K562 (cell line): Measurements from ENCODE around the gene G6PC3. TPM values are rescaled to one million over a fixed set of nuclear protein-coding genes. Genes with fewer than 3 reads are reported as not detected.

Source experiments
- CC2D1A ChIP-seq: fragments of 450-650 bp; IDR thresholded peaks from 2 replicates; pipeline ENCODE4 v1.6.1; 2017; ENCODE audit warnings: mild to moderate bottlenecking
- DPF2 ChIP-seq: fragments of 450-650 bp; IDR thresholded peaks from 2 replicates; pipeline ENCODE4 v1.6.1; 2016
- SIRT6 ChIP-seq: IDR thresholded peaks from one replicate; pipeline ENCODE4 v1.6.1; 2012; ENCODE audit warnings: low read depth, mild to moderate bottlenecking, control low read depth, inconsistent platforms, low read length, moderate library complexity
- TEAD4 ChIP-seq, 2 experiments: sonication (generic) in 1 of 2; formaldehyde crosslinking in 1 of 2; IDR thresholded peaks; 2 replicates each; pipeline versions ENCODE4 v1.6.1 to v1.8.0; 2012 to 2022; ENCODE audit warnings: borderline replicate concordance in 1 of 2, inconsistent platforms in 1 of 2, low read length in 1 of 2, mild to moderate bottlenecking in 1 of 2, missing genetic modification reagents in 1 of 2
- ZBTB7A ChIP-seq: IDR thresholded peaks from 2 replicates; pipeline ENCODE4 v1.6.1; 2011; ENCODE audit warnings: low read depth, mild to moderate bottlenecking, low read length, moderate library complexity, borderline replicate concordance; ENCODE audit not compliant: control insufficient read depth
- ZNF134 ChIP-seq: fragments of 250-450 bp; sonication (Bioruptor Pico); conservative IDR thresholded peaks from 2 replicates; pipeline ENCODE4 v1.4.0; 2020
- ZNF316 ChIP-seq: fragments of 450-650 bp; IDR thresholded peaks from 2 replicates; pipeline ENCODE4 v1.6.1; 2016
- polyA plus RNA-seq, 8 experiments: library from polyadenylated mRNA; depleted of rRNA in 4 of 8; stranded (reverse) in 5 of 8; unstranded in 3 of 8; fragments of >200 nt; fragmentation: Nextera tagmentation in 2 of 8; fragmentation: Illumina TruSeq in 1 of 8; extraction: Ambion mirVana in 2 of 8; extraction: Trizol in 1 of 8; gene quantifications; 2 replicates each; pipeline versions ENCODE4 v1.2.1 to v1.2.3, GENCODE V29; 2011 to 2014; ENCODE audit warnings: inconsistent platforms in 1 of 8, missing spikeins in 1 of 8
- total RNA-seq, 7 experiments: library from RNA; depleted of rRNA in 6 of 7; stranded (reverse); fragments of >200 nt in 6 of 7; fragmentation: Illumina TruSeq in 2 of 7; extraction: Trizol in 2 of 7; gene quantifications; 2 replicates each; pipeline versions ENCODE4 v1.2.1 to v1.2.3, GENCODE V29; 2011 to 2021; ENCODE audit warnings: low replicate concordance in 1 of 7
- TF ChIP-seq, protein P1 (sequence below): fragments of 250-450 bp; sonication (Bioruptor Pico); IDR thresholded peaks from 2 replicates; pipeline ENCODE4 v1.8.0; 2022; ENCODE audit warnings: moderate library complexity, mild to moderate bottlenecking, inconsistent platforms
- TF ChIP-seq, protein P2 (sequence below): fragments of 450-650 bp; IDR thresholded peaks from 2 replicates; pipeline ENCODE4 v1.6.1; 2017; ENCODE audit warnings: antibody characterized with exemption
- TF ChIP-seq, protein P3 (sequence below): fragments of 450-650 bp; IDR thresholded peaks from 2 replicates; pipeline ENCODE4 v1.6.1; 2018; ENCODE audit warnings: mild to moderate bottlenecking, low read depth; ENCODE audit not compliant: partially characterized antibody
- TF ChIP-seq, protein P4 (sequence below): sonication (generic); formaldehyde crosslinking; IDR thresholded peaks from 2 replicates; pipeline ENCODE4 v1.8.0; 2023; ENCODE audit warnings: missing genetic modification reagents, mild to moderate bottlenecking, borderline replicate concordance
- TF ChIP-seq, protein P5 (sequence below): fragments of 450-650 bp; formaldehyde crosslinking; IDR thresholded peaks from 2 replicates; pipeline ENCODE4 v1.4.0; 2022; ENCODE audit warnings: mild to moderate bottlenecking, moderate library complexity

The G6PC3 gene
- total and polyA plus RNA-seq, 9 of the 15 experiments (the other 6 are each of a cell fraction or from before 2014, with no cell fraction given): 10.4 to 57.8 (median 31.1) TPM

DNA sequence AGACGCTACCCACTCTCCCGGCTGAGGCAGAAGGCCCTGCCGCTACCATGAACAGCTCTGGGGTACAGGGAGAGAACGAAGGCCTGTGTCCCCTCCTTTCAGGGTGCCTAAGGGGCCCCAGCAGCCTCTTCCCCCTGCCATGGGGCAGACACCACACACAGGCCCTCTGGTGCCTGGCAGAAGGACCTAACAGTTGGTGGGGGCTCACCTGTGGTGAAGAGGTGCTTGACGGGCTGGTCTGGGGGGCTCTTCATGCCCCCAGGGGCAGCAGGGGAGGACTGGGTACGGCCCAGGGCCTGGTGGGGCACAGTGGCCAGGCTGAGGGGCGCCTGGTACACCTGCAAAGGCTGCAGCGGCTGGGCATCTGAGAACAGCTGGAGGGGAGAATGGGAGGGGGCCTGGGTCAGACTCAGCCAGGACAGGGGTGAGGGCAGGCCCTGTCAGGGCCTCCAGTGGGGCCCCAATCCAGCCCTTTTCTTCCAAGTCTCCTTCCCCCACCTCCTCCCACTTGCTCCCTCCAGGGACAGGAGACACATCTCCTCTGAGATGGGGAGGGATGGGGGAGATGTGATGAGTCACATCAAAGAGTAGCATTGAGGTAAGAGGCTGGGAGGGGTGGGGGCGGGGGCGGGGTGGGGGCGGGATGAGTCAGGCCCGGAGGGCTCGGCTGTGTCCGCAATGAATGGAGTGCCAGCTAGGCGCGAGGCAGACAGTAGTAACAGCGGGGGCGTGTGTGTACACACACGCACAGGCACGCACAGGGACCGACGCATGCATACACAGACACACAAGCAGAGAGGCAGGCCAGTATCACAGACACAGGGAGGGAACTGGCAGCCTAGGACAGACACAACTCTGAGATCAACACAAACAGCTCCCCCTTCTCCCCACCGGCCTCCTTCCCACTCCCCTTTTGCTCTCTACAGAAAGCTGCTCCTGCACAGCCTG lies 16.1 kb downstream of the G6PC3 start (continued):
- TF ChIP-seq, protein P1, sequence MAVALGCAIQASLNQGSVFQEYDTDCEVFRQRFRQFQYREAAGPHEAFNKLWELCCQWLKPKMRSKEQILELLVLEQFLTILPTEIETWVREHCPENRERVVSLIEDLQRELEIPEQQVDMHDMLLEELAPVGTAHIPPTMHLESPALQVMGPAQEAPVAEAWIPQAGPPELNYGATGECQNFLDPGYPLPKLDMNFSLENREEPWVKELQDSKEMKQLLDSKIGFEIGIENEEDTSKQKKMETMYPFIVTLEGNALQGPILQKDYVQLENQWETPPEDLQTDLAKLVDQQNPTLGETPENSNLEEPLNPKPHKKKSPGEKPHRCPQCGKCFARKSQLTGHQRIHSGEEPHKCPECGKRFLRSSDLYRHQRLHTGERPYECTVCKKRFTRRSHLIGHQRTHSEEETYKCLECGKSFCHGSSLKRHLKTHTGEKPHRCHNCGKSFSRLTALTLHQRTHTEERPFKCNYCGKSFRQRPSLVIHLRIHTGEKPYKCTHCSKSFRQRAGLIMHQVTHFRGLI (CRISPR knock-in tag): no peak
- TF ChIP-seq, protein P2, sequence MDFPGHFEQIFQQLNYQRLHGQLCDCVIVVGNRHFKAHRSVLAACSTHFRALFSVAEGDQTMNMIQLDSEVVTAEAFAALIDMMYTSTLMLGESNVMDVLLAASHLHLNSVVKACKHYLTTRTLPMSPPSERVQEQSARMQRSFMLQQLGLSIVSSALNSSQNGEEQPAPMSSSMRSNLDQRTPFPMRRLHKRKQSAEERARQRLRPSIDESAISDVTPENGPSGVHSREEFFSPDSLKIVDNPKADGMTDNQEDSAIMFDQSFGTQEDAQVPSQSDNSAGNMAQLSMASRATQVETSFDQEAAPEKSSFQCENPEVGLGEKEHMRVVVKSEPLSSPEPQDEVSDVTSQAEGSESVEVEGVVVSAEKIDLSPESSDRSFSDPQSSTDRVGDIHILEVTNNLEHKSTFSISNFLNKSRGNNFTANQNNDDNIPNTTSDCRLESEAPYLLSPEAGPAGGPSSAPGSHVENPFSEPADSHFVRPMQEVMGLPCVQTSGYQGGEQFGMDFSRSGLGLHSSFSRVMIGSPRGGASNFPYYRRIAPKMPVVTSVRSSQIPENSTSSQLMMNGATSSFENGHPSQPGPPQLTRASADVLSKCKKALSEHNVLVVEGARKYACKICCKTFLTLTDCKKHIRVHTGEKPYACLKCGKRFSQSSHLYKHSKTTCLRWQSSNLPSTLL: no peak
- TF ChIP-seq, protein P3, sequence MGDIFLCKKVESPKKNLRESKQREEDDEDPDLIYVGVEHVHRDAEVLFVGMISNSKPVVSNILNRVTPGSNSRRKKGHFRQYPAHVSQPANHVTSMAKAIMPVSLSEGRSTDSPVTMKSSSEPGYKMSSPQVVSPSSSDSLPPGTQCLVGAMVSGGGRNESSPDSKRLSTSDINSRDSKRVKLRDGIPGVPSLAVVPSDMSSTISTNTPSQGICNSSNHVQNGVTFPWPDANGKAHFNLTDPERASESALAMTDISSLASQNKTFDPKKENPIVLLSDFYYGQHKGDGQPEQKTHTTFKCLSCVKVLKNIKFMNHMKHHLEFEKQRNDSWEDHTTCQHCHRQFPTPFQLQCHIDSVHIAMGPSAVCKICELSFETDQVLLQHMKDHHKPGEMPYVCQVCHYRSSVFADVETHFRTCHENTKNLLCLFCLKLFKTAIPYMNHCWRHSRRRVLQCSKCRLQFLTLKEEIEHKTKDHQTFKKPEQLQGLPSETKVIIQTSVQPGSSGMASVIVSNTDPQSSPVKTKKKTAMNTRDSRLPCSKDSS: no peak
- TF ChIP-seq ZBTB7A: peak; percentile 58
- TF ChIP-seq, protein P4, sequence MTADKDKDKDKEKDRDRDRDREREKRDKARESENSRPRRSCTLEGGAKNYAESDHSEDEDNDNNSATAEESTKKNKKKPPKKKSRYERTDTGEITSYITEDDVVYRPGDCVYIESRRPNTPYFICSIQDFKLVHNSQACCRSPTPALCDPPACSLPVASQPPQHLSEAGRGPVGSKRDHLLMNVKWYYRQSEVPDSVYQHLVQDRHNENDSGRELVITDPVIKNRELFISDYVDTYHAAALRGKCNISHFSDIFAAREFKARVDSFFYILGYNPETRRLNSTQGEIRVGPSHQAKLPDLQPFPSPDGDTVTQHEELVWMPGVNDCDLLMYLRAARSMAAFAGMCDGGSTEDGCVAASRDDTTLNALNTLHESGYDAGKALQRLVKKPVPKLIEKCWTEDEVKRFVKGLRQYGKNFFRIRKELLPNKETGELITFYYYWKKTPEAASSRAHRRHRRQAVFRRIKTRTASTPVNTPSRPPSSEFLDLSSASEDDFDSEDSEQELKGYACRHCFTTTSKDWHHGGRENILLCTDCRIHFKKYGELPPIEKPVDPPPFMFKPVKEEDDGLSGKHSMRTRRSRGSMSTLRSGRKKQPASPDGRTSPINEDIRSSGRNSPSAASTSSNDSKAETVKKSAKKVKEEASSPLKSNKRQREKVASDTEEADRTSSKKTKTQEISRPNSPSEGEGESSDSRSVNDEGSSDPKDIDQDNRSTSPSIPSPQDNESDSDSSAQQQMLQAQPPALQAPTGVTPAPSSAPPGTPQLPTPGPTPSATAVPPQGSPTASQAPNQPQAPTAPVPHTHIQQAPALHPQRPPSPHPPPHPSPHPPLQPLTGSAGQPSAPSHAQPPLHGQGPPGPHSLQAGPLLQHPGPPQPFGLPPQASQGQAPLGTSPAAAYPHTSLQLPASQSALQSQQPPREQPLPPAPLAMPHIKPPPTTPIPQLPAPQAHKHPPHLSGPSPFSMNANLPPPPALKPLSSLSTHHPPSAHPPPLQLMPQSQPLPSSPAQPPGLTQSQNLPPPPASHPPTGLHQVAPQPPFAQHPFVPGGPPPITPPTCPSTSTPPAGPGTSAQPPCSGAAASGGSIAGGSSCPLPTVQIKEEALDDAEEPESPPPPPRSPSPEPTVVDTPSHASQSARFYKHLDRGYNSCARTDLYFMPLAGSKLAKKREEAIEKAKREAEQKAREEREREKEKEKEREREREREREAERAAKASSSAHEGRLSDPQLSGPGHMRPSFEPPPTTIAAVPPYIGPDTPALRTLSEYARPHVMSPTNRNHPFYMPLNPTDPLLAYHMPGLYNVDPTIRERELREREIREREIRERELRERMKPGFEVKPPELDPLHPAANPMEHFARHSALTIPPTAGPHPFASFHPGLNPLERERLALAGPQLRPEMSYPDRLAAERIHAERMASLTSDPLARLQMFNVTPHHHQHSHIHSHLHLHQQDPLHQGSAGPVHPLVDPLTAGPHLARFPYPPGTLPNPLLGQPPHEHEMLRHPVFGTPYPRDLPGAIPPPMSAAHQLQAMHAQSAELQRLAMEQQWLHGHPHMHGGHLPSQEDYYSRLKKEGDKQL (CRISPR knock-in tag): no peak
- TF ChIP-seq, protein P5, sequence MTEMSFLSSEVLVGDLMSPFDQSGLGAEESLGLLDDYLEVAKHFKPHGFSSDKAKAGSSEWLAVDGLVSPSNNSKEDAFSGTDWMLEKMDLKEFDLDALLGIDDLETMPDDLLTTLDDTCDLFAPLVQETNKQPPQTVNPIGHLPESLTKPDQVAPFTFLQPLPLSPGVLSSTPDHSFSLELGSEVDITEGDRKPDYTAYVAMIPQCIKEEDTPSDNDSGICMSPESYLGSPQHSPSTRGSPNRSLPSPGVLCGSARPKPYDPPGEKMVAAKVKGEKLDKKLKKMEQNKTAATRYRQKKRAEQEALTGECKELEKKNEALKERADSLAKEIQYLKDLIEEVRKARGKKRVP (CRISPR knock-in tag): no peak
- TF ChIP-seq ZNF316: 0 out of 2 replicates have a peak, but pooled peaks have one; percentile 10
- no peak for TF ChIP-seq SIRT6
- no peak for TF ChIP-seq ZNF134 (CRISPR knock-in tag)
- TF ChIP-seq DPF2: peak; percentile 81
- no peak for TF ChIP-seq CC2D1A
- TF ChIP-seq TEAD4 (IDR thresholded peaks at IDR 0.05; ENCODE audit: low read length): 0 out of 2 replicates have a peak, but pooled peaks have one; percentile 20
- no peak for TF ChIP-seq TEAD4 (CRISPR knock-in tag; IDR thresholded peaks at IDR 0.05; ENCODE audit: borderline replicate concordance)
